Subcutaneous adipose tissue (tissue), 4 donors: ENCODE measurements around the gene LSM2. TPM values are rescaled to one million over a fixed set of nuclear protein-coding genes. Genes with fewer than 3 reads are reported as not detected.

Experiments used
- CTCF ChIP-seq: fragments of 450-650 bp; IDR thresholded peaks from one replicate; pipeline ENCODE4 v1.5.1; 2016; ENCODE audit warnings: low read depth, mild to moderate bottlenecking, control low read depth, antibody characterized with exemption, moderate library complexity
- total RNA-seq, 4 donors: library from RNA; depleted of rRNA; stranded (reverse); fragments of >200 nt; gene quantifications; one replicate each; pipeline ENCODE4 v1.1.0, GENCODE V29; 2016

Gene LSM2
- total RNA-seq, 4 donors from 2014 or later: 14.3 to 27.5 (median 24.0) TPM

GRCh38 chr6:31779908-31780307, 26.9 kb downstream of the LSM2 start:
- no peak for TF ChIP-seq CTCF

DNA sequence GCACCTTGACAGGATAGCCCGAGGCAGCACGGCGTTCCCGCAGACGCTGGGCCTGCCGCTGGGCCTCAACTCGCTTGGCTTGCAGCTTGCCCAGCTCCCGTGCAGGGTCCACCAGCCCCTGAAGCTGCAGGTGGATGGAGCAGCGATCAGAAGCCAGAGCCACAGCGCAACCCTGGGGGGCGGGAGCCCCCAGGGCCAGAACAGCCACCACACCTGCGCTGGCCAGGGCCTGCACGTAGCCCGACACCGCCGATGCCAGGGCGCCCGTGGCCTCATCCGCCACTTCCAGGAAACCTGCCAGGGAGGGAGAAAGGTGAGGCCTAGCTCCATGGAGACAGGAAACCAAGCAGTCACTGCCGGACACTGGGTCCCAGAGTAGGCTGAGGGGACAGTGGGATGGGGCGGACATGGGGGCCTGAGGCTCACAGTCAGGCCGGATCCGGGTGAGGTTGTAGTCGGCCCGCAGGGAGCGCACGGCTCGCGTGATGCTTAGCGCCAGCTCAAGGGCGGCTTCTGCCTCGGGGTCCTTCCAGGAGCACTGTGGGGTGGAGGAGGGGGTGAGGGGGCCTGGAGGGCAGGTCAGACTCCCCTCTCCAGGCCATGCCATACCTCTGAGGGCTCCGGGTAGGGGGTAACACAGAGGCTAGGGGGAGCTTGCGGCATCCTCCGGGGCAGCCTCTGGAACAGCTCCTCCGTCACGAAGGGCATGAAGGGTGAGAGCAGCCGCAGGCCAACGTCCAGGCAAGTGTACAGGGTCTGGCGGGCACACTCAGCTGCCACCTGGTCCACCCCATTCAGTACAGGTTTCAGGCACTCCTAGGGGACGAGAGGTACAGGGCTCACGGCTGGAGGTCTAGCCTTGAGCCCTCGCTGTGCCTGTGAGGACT, 27.5 kb downstream of the LSM2 start:
- TF ChIP-seq CTCF: no peak

DNA sequence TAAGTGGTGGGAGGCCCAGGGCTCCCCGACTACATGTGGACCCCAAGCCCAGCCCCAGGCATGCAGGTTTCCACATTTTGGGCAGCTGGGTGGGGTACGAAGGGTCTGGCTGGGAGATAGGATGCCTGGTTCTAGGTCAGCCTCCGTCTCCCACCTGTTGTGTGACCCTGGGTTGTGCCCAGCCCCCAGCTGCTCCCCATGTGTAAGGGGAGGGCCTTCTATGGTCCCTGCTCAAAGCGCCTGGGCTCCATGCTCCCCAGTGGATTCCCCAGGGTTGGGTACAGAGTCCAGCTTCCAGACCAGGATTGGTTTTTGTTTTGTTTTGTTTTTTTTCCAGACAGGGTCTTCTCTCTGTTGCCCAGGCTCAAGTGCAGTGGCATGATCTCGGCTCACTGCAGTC, 28.6 kb downstream of the LSM2 start:
- no peak for TF ChIP-seq CTCF

- TF ChIP-seq CTCF: no peak
Measured at GRCh38 chr6:31777667-31778050, 29.1 kb downstream of the LSM2 start.

DNA sequence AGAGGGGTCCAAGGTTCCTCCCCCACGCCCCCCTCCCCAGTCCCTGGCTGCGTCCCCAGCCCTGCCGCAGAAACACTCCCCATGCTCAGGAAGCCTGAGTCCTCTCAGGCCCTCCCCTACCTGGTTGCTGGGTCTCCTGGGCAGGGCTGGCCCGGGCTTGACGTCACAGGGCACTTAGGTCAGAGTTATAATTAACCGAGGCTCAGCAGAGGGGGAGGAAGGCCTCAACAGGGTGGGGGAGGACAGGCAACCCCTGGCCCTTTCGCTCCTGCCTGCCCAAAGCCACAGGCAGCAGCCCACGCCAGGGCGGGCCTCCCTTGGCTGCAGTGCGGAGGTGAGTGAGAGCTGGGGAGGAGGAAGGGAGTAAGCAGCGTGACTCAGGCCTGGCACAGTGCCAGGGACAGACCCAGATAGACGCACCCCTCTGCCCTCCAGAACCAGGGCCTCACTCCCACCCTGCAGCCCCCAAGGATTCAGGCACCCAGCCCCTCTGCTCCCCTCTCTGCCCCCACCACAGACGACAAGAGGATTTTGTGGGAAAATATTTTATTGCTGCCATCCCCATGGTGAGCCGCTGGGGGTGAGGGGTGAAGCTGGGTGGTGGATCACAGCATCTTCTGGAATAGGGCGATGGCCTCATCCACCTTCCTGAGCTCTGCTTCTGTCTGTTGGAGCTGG, 29.6 kb downstream of the LSM2 start, which contains the start of gene VWA7:
Gene VWA7, minus strand, starts transcription at position 340 of the 678 bp plus-strand sequence. CDS start 549 bp downstream, outside the sequence.
- no peak for TF ChIP-seq CTCF

- no peak for TF ChIP-seq CTCF
Measured at GRCh38 chr6:31776485-31776988, 30.2 kb downstream of the LSM2 start.
